ENCODE results near the gene BNIP5.

DNA sequence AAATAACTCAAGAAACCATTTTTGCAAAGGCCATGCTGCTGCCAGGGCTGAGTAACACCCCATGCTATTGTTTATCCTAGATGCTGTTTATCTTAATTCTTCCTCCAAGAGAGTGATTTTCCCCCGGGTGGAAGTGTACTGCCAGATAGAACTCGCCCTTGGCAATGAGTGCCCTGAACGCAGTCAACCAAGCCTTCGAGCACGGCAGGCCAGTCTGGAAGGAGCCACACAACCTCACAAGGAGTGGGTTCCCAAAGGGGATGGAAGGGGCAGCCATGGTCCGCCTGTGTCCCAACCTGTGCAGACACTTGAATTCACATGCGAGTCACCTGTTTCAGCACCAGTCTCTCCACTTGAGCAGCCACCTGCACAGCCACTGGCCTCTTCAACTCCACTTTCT lies 34.9 kb downstream of the BNIP5 start:
- TF ChIP-seq CTCF (IDR thresholded peaks at IDR 0.05; ENCODE audit: borderline replicate concordance, extremely low read depth, low read length, poor library complexity, severe bottlenecking), result no peak
- TF ChIP-seq EZH2 (IDR thresholded peaks at IDR 0.05; ENCODE audit: borderline replicate concordance, low read depth, low read length, severe bottlenecking), result no peak
